ENCODE results near the gene ZNF473.

GRCh38 chr19:49984491-49984890 is 41.3 kb upstream of the ZNF473 start:
- TF ChIP-seq CTCF (IDR thresholded peaks at IDR 0.05), result no peak
- no peak for TF ChIP-seq POLR2A (IDR thresholded peaks at IDR 0.05)

All from lower leg skin (tissue), 3 donors.